Neural cell (in vitro differentiated cells): ENCODE measurements around the gene INTS11.

Source experiments
- EZH2 ChIP-seq: fragments of 200-600, 300-800 bp; shearing (Covaris generic), sonication (generic); IDR thresholded peaks from 2 replicates; pipeline ENCODE4 v1.6.1; 2014; ENCODE audit warnings: antibody characterized with exemption, low read length, borderline replicate concordance, mild to moderate bottlenecking; ENCODE audit not compliant: insufficient read depth, poor library complexity, severe bottlenecking
- POLR2AphosphoS5 ChIP-seq: IDR thresholded peaks from 2 replicates; pipeline ENCODE4 v1.6.1; 2012
- TF ChIP-seq, protein P1 (sequence below): fragments of 450-650 bp; IDR thresholded peaks from 2 replicates; pipeline ENCODE4 v1.5.1; 2014; ENCODE audit warnings: antibody characterized with exemption, mild to moderate bottlenecking, moderate library complexity; ENCODE audit not compliant: poor library complexity, severe bottlenecking
- TF ChIP-seq, protein P2 (sequence below): IDR thresholded peaks from 2 replicates; pipeline ENCODE4 v1.6.1; 2012; ENCODE audit warnings: borderline replicate concordance

DNA sequence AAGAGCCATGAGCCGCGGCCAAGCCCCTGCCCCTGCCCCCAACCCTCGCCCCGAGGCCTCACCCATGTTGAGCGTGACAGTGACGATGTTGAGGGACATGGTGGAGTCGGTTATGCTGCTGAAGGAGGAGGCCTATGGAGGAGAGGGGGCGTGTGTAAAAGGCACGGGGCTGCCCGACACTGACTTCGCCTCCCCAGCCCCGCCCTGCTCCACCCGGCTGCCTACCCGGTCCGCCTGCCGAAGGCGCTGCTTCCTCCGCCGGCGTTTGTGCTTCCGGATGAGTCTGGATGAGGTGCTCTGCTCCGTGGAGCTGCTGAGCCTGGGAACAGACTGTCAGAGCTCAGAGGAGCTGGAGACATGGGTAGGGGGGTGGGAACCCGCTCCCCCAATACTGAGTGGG lies 15.7 kb upstream of the INTS11 start:
- TF ChIP-seq, protein P1, sequence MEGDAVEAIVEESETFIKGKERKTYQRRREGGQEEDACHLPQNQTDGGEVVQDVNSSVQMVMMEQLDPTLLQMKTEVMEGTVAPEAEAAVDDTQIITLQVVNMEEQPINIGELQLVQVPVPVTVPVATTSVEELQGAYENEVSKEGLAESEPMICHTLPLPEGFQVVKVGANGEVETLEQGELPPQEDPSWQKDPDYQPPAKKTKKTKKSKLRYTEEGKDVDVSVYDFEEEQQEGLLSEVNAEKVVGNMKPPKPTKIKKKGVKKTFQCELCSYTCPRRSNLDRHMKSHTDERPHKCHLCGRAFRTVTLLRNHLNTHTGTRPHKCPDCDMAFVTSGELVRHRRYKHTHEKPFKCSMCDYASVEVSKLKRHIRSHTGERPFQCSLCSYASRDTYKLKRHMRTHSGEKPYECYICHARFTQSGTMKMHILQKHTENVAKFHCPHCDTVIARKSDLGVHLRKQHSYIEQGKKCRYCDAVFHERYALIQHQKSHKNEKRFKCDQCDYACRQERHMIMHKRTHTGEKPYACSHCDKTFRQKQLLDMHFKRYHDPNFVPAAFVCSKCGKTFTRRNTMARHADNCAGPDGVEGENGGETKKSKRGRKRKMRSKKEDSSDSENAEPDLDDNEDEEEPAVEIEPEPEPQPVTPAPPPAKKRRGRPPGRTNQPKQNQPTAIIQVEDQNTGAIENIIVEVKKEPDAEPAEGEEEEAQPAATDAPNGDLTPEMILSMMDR, result no peak
- TF ChIP-seq EZH2 (no peak), POLR2AphosphoS5 (no peak)
- TF ChIP-seq, protein P2, sequence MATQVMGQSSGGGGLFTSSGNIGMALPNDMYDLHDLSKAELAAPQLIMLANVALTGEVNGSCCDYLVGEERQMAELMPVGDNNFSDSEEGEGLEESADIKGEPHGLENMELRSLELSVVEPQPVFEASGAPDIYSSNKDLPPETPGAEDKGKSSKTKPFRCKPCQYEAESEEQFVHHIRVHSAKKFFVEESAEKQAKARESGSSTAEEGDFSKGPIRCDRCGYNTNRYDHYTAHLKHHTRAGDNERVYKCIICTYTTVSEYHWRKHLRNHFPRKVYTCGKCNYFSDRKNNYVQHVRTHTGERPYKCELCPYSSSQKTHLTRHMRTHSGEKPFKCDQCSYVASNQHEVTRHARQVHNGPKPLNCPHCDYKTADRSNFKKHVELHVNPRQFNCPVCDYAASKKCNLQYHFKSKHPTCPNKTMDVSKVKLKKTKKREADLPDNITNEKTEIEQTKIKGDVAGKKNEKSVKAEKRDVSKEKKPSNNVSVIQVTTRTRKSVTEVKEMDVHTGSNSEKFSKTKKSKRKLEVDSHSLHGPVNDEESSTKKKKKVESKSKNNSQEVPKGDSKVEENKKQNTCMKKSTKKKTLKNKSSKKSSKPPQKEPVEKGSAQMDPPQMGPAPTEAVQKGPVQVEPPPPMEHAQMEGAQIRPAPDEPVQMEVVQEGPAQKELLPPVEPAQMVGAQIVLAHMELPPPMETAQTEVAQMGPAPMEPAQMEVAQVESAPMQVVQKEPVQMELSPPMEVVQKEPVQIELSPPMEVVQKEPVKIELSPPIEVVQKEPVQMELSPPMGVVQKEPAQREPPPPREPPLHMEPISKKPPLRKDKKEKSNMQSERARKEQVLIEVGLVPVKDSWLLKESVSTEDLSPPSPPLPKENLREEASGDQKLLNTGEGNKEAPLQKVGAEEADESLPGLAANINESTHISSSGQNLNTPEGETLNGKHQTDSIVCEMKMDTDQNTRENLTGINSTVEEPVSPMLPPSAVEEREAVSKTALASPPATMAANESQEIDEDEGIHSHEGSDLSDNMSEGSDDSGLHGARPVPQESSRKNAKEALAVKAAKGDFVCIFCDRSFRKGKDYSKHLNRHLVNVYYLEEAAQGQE, result no peak
